ENCODE measurements around the gene SH3PXD2A.

SH3PXD2A gene

DNA sequence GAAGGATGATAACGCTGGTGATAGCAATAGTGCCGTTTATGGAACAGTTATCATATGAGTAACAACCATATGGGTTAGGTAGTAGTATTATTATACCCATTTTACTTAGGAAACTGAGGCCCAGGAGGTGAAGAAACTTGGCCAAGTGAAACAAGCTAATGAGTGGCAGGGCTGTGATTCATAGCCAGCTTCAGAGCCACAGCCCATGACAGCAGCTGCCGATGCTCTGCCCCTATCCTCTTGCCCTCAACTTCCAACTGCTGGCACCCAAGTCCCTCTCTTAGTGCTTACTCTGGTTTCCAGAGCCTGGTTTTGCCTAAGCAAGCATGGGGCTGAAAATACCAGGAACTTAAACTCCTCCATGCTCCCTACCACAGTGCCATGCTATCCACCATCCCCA, 12.3 kb downstream of the SH3PXD2A start:
- no peaks in the 10 kb centered on the region for H3K36me3 ChIP-seq
- no peak for TF ChIP-seq CTCF (IDR thresholded peaks at IDR 0.05; ENCODE audit: low read depth, low read length)
- no peaks in the 10 kb centered on the region for H3K4me1 ChIP-seq

DNA sequence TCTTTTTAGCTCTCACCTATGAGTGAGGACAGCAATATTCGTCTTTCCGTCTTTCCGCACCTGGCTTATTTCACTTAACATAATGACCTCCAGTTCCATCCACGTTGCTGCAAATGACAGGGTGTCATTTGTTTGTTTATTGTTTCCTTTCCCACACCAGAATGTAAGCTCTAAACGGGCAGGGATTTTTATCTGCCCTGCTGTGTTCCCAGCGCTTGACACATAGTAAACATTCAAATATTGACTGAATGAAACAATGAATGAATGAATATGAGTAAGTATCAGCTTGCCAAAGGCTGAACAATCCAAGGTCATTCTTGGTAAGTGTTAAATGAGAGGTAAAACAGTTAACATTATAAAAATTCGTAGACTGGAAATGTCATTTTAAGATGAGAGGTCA, 12.8 kb downstream of the SH3PXD2A start:
- no peaks in the 10 kb centered on the region for H3K36me3 ChIP-seq
- H3K27me3 ChIP-seq: no peaks in the 10 kb centered on the region
- DNase-seq: no peak
- TF ChIP-seq CTCF (IDR thresholded peaks at IDR 0.05; ENCODE audit: low read depth, low read length): no peak
- H3K9me3 ChIP-seq: no peaks in the 10 kb centered on the region
- no peak overlapping the region for H3K4me3 ChIP-seq (ENCODE audit: low read depth, low read length)
- no peaks in the 10 kb centered on the region for H3K4me1 ChIP-seq

More for the DNA sequence above, 12.3 kb downstream of the SH3PXD2A start:
- Histone ChIP-seq H3K27me3 (no peaks in the 10 kb centered on the region), H3K4me3 (ENCODE audit: low read depth, low read length) (no peak overlapping the region), H3K9me3 (no peaks in the 10 kb centered on the region)
- no peak for DNase-seq

GRCh38 chr10:103841519-103841918, 13.9 kb downstream of the SH3PXD2A start:
- no peak overlapping the region for H3K4me3 ChIP-seq (ENCODE audit: low read depth, low read length)

DNA sequence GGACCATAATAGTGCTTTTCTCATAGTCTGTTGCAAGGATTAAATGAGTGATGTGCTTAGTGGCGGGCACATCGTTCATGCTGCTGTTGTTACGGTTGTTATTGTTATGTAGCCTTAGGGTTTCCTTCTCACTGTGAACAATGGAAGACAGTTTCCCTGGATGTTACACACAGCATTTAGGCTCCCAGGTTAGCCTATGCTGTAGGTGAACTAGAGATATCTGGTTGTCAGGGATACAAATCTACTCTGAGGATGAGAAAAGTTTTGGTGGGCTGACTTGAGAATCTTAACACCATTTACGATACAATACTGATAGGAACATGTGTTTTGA, 14.7 kb downstream of the SH3PXD2A start:
- Histone ChIP-seq H3K9me3 (no peaks in the 10 kb centered on the region), H3K4me1 (no peaks in the 10 kb centered on the region), H3K27me3 (no peaks in the 10 kb centered on the region), H3K36me3 (no peaks in the 10 kb centered on the region), H3K4me3 (ENCODE audit: low read depth, low read length) (no peak overlapping the region)
- no peak for TF ChIP-seq CTCF (IDR thresholded peaks at IDR 0.05; ENCODE audit: low read depth, low read length)
- no peak for DNase-seq

More at GRCh38 chr10:103841519-103841918, 13.9 kb downstream of the SH3PXD2A start:
- DNase-seq: no peak
- Histone ChIP-seq H3K27me3 (no peaks in the 10 kb centered on the region), H3K4me1 (no peaks in the 10 kb centered on the region), H3K36me3 (no peaks in the 10 kb centered on the region), H3K9me3 (no peaks in the 10 kb centered on the region)
- no peak for TF ChIP-seq CTCF (IDR thresholded peaks at IDR 0.05; ENCODE audit: low read depth, low read length)

DNA sequence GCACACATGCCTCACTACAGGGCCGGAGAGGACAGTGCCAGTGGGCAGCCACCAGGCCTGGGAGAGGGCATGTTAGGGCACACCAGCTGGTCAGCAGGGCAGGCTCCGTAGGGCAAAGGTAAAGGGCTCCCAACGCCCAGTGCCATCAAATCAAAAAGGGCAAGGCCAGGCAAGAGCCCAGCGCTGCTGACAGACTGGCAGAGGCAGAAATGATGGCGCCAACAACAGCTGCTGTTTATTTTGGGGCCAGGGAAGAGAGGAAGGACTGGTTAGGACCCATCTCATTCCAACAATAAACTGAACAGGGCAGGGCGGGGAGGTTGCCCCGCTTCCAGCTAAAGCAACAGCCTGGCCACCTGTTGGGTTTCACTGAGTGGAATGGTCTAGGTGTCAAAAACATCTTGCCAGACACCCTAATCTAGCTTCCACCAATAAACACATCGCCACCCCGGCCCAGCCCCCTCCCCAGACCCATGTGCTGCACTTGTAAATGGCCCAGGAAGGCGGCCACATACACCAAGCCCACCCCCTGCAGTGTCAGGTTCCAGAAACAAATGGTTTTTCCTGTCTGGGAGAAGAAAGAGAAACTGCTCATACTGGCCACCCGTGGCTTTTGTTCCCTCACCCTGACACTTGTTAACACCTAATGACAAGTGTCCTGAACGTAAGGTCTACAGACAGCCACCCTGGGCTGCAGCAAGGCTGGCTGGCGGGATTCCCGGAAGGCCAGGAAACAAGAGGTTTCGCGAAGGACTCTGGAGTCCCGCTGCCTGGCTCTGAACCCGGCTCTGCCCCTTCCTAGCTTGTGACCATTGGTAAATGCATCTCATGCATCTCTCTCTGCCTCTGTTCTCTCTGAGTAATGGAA, 15.3 kb downstream of the SH3PXD2A start:
- H3K9me3 ChIP-seq: no peaks in the 10 kb centered on the region
- no peaks in the 10 kb centered on the region for H3K27me3 ChIP-seq
- no peak for TF ChIP-seq CTCF (IDR thresholded peaks at IDR 0.05; ENCODE audit: low read depth, low read length)
- H3K4me1 ChIP-seq: no peaks in the 10 kb centered on the region
- no peak overlapping the region for H3K4me3 ChIP-seq (ENCODE audit: low read depth, low read length)
- no peak for DNase-seq
- H3K36me3 ChIP-seq: no peaks in the 10 kb centered on the region

GRCh38 chr10:103839519-103839871, 15.9 kb downstream of the SH3PXD2A start:
- H3K4me3 ChIP-seq (ENCODE audit: low read depth, low read length): no peak overlapping the region
- H3K36me3 ChIP-seq: no peaks in the 10 kb centered on the region
- no peaks in the 10 kb centered on the region for H3K9me3 ChIP-seq
- no peak for DNase-seq
- no peaks in the 10 kb centered on the region for H3K27me3 ChIP-seq
- TF ChIP-seq CTCF (IDR thresholded peaks at IDR 0.05; ENCODE audit: low read depth, low read length): no peak
- no peaks in the 10 kb centered on the region for H3K4me1 ChIP-seq
